ENCODE measurements around the gene MSH3. TPM values are rescaled to one million over a fixed set of nuclear protein-coding genes. Genes with fewer than 3 reads are reported as not detected.
A peak's percentile ranks its signal among the peaks of the same experiment; 100 is the strongest.

MSH3 gene
- total RNA-seq, 3 donors from 2014 or later (not counting 1 experiment from before 2014, with no cell fraction given) = 11.6 to 17.1 (median 15.5) TPM

DNA sequence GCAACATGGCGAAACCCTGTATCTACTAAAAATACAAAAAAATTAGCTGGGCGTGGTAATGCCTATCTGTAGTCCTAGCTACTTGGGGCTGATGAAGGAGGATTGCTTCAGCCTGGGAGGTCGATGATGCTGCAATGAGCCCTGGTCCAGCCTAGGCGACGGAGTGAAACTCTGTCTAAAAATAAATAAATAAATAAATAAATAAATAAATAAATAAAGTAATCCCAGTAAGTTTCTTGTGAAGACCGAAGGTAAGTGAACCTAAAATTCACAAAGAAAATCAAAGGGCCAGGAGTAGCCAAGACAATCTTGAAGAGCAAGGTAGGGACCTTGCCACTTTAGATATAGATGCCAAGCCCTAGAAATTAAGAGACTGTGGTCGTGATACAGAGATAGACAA lies 68.5 kb downstream of the MSH3 start:
- Mint-ChIP-seq H3K36me3 (peaks cover 13% of the 10 kb centered on the region), H3K4me3 (no peak overlapping the region), H3K4me1 (peaks cover 0 to 5% of the 10 kb centered on the region in 2 donors), H3K27ac (no peak overlapping the region), H3K27me3 (ENCODE audit: low read depth in 2 of 2) (no peaks in the 10 kb centered on the region), H3K9me3 (peaks cover 4% of the 10 kb centered on the region in 2 donors)
- Histone ChIP-seq H3K4me1 (ENCODE audit: control insufficient read depth, insufficient read depth, low read length) (no peaks in the 10 kb centered on the region), H3K4me3 (ENCODE audit: low read length) (no peak overlapping the region), H3K27me3 (ENCODE audit: control insufficient read depth, insufficient read depth, low read length) (no peaks in the 10 kb centered on the region), H3K27ac (ENCODE audit: low read length) (no peak overlapping the region), H3K36me3 (ENCODE audit: control insufficient read depth, insufficient read depth, low read length) (peaks cover 19% of the 10 kb centered on the region), H3K9me3 (ENCODE audit: control insufficient read depth, insufficient read depth, low read length) (peaks cover 3% of the 10 kb centered on the region)
- intact Hi-C loops (cut with micrococcal nuclease) = no loop called here
- 96% methylated on average over 4 of the region's 7 CpGs for WGBS (ENCODE audit: insufficient coverage)
- ATAC-seq (no peak), DNase-seq (no peak)
- TF ChIP-seq, protein P1, sequence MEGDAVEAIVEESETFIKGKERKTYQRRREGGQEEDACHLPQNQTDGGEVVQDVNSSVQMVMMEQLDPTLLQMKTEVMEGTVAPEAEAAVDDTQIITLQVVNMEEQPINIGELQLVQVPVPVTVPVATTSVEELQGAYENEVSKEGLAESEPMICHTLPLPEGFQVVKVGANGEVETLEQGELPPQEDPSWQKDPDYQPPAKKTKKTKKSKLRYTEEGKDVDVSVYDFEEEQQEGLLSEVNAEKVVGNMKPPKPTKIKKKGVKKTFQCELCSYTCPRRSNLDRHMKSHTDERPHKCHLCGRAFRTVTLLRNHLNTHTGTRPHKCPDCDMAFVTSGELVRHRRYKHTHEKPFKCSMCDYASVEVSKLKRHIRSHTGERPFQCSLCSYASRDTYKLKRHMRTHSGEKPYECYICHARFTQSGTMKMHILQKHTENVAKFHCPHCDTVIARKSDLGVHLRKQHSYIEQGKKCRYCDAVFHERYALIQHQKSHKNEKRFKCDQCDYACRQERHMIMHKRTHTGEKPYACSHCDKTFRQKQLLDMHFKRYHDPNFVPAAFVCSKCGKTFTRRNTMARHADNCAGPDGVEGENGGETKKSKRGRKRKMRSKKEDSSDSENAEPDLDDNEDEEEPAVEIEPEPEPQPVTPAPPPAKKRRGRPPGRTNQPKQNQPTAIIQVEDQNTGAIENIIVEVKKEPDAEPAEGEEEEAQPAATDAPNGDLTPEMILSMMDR (IDR thresholded peaks at IDR 0.05) = no peak

DNA sequence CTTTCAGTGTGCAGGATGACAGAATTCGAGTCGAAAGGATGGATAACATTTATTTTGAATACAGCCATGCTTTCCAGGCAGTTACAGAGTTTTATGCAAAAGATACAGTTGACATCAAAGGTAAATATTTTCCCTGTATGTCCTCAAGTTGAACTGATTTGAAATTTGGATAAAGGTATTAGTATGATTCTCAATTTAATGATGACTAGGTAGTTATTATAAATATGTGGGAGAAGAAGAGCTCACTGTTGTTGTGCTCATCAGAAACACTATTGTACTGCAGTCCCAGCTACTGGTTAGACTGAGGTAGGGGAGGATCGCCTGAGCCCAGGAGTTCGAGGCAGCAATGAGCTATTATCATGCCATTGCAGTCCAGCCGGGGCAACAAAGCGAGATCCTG lies 71.0 kb downstream of the MSH3 start:
- ATAC-seq (no peak), DNase-seq (no peak)
- Mint-ChIP-seq H3K27me3 (ENCODE audit: low read depth in 2 of 2) (no peaks in the 10 kb centered on the region), H3K36me3 (peaks cover 9% of the 10 kb centered on the region), H3K4me1 (peaks cover 0 to 5% of the 10 kb centered on the region in 2 donors), H3K27ac (no peak overlapping the region), H3K4me3 (no peak overlapping the region), H3K9me3 (peaks cover 0 to under 1% of the 10 kb centered on the region in 2 donors)
- Histone ChIP-seq H3K27me3 (ENCODE audit: control insufficient read depth, insufficient read depth, low read length) (no peaks in the 10 kb centered on the region), H3K27ac (ENCODE audit: low read length) (no peak overlapping the region), H3K4me3 (ENCODE audit: low read length) (no peak overlapping the region), H3K4me1 (ENCODE audit: control insufficient read depth, insufficient read depth, low read length) (no peaks in the 10 kb centered on the region), H3K36me3 (ENCODE audit: control insufficient read depth, insufficient read depth, low read length) (peaks cover 19% of the 10 kb centered on the region), H3K9me3 (ENCODE audit: control insufficient read depth, insufficient read depth, low read length) (no peaks in the 10 kb centered on the region)
- WGBS (ENCODE audit: insufficient coverage) = 97% methylated on average over 6 of the region's 6 CpGs
- TF ChIP-seq, protein P1 (IDR thresholded peaks at IDR 0.05) = no peak
- intact Hi-C loops (cut with micrococcal nuclease) = no loop called here

DNA sequence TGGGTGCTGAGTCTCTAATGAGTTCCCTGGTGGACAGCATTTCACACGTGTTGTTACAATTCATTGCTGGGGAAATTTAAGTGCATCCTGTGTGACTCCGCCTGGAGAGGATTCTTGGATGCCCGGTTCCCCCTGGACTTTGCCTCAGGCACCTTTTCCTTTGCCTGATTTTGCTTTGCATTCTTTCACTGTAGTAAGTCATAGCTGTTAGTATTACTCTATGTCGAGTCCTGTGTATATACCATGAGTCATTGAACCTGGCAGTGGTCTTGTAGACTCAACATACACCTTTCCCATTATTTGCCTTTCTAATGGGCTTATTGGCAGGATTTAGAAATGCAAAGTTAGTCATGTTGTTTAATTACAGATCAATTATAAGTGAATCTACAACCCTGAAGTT lies 82.3 kb downstream of the MSH3 start:
- H3K36me3 Mint-ChIP-seq = peaks cover 6% of the 10 kb centered on the region
- Histone ChIP-seq H3K4me3 (ENCODE audit: low read length) (no peak overlapping the region), H3K27ac (ENCODE audit: low read length) (no peak overlapping the region), H3K27me3 (ENCODE audit: control insufficient read depth, insufficient read depth, low read length) (no peaks in the 10 kb centered on the region), H3K36me3 (ENCODE audit: control insufficient read depth, insufficient read depth, low read length) (peaks cover 5% of the 10 kb centered on the region), H3K4me1 (ENCODE audit: control insufficient read depth, insufficient read depth, low read length) (peaks cover 9% of the 10 kb centered on the region), H3K9me3 (ENCODE audit: control insufficient read depth, insufficient read depth, low read length) (no peaks in the 10 kb centered on the region)
- intact Hi-C loops (cut with micrococcal nuclease) = no loop called here
- H3K27ac Mint-ChIP-seq = no peak overlapping the region
- TF ChIP-seq, protein P1 (IDR thresholded peaks at IDR 0.05) = no peak
- DNase-seq (no peak), ATAC-seq (no peak)
- no peaks in the 10 kb centered on the region for H3K27me3 Mint-ChIP-seq (ENCODE audit: low read depth in 2 of 2)
- WGBS (ENCODE audit: insufficient coverage) = 92% methylated on average over 3 of the region's 4 CpGs
- H3K4me3 Mint-ChIP-seq = no peak overlapping the region
- no peaks in the 10 kb centered on the region for H3K9me3 Mint-ChIP-seq
- H3K4me1 Mint-ChIP-seq = peaks cover 25 to 32% of the 10 kb centered on the region in 2 donors

DNA sequence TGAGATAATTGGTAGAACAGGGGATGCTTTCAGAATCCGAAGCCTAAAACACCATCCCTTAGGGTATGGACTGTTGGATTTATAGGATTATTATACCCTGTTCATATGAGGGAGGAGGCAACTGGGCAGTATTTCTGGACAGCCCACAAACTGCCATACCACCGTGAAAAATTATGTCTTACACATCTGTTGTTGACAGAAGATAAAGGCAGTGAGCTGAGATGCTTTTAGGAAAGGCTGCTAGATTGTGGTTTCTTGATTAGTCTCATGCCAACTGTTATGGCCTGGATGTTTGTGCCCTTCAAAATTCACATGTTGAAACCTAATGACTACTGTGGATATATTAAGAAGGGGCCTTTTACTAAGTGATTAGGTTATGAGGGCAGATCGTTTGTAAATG lies 84.0 kb downstream of the MSH3 start:
- WGBS (ENCODE audit: insufficient coverage) = no CpG with 5 or more reads among the region's 3 CpGs
- H3K27me3 Mint-ChIP-seq (ENCODE audit: low read depth in 2 of 2) = no peaks in the 10 kb centered on the region
- TF ChIP-seq, protein P1 (IDR thresholded peaks at IDR 0.05) = no peak
- ATAC-seq (peak in 1 of 3 donors; percentile 29), DNase-seq (no peak)
- H3K4me3 Mint-ChIP-seq = no peak overlapping the region
- peaks cover 3% of the 10 kb centered on the region for H3K36me3 ChIP-seq (ENCODE audit: control insufficient read depth, insufficient read depth, low read length)
- H3K27ac ChIP-seq (ENCODE audit: low read length) = no peak overlapping the region
- H3K4me1 Mint-ChIP-seq = peaks cover 26 to 33% of the 10 kb centered on the region in 2 donors
- no peaks in the 10 kb centered on the region for H3K9me3 ChIP-seq (ENCODE audit: control insufficient read depth, insufficient read depth, low read length)
- intact Hi-C loops (cut with micrococcal nuclease) = no loop called here
- H3K27me3 ChIP-seq (ENCODE audit: control insufficient read depth, insufficient read depth, low read length) = no peaks in the 10 kb centered on the region
- H3K36me3 Mint-ChIP-seq = peaks cover 6% of the 10 kb centered on the region
- H3K27ac Mint-ChIP-seq = peak overlapping the region; percentile 58 to 63
- no peaks in the 10 kb centered on the region for H3K9me3 Mint-ChIP-seq
- no peak overlapping the region for H3K4me3 ChIP-seq (ENCODE audit: low read length)
- H3K4me1 ChIP-seq (ENCODE audit: control insufficient read depth, insufficient read depth, low read length) = peaks cover 17% of the 10 kb centered on the region

Data from natural killer cell (primary cell).